ENCODE measurements around the gene MRPL28.

DNA sequence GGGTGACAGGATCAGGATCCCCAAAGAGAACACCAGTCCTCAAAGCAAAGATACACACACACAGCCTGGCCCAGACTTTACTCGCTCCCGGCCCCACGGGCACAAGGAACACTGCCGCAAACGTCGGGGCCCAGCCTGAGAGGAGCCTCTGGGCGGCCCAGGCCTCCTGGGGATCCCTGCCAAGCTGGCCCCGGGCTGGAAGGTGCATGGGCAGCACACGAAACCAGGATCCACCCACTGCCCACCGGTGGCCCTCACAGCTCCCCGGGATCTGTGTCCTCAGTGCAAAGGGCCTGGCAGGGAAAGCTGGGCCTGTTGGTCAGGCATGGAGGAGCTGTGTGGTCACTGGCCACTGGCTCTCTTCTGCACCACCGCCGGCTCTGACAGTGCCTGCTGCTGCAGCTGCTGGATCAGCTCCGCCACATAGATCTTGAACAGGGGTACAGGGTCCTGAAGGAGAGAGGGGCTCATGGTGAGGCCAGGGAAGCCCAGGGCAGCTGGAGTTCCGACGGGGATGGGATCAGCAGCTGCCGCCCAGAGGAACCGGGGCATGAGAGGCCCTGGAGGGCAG, 2.9 kb downstream of the MRPL28 start:
- TF ChIP-seq, protein P1, sequence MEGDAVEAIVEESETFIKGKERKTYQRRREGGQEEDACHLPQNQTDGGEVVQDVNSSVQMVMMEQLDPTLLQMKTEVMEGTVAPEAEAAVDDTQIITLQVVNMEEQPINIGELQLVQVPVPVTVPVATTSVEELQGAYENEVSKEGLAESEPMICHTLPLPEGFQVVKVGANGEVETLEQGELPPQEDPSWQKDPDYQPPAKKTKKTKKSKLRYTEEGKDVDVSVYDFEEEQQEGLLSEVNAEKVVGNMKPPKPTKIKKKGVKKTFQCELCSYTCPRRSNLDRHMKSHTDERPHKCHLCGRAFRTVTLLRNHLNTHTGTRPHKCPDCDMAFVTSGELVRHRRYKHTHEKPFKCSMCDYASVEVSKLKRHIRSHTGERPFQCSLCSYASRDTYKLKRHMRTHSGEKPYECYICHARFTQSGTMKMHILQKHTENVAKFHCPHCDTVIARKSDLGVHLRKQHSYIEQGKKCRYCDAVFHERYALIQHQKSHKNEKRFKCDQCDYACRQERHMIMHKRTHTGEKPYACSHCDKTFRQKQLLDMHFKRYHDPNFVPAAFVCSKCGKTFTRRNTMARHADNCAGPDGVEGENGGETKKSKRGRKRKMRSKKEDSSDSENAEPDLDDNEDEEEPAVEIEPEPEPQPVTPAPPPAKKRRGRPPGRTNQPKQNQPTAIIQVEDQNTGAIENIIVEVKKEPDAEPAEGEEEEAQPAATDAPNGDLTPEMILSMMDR (IDR thresholded peaks at IDR 0.05): no peak
- TF ChIP-seq EZH2 (IDR thresholded peaks at IDR 0.05): no peak

All from neural progenitor cell (in vitro differentiated cells).